SK-N-SH treated with all-trans-retinoic acid at 6 μM for 48 hours (cell line): ENCODE results near the gene ATP9A.

ENCODE experiments used
- ATAC-seq: fragments of 200-7000 bp; cut with Tn5 transposase; 3 replicates; pipeline ENCODE4 v1.9.1; 2020; ENCODE audit warnings: mild to moderate bottlenecking, moderate library complexity
- ARNTL ChIP-seq: fragments of 450-650 bp; formaldehyde crosslinking; IDR thresholded peaks from 2 replicates; pipeline ENCODE4 v1.5.0; 2020; ENCODE audit warnings: low read depth, mild to moderate bottlenecking, moderate library complexity, borderline replicate concordance
- BACH2 ChIP-seq: fragments of 250-450 bp; sonication (Bioruptor Pico); IDR thresholded peaks from 2 replicates; pipeline ENCODE4 v1.9.0; 2021; ENCODE audit warnings: mild to moderate bottlenecking, borderline replicate concordance
- CSDC2 ChIP-seq: fragments of 250-450 bp; sonication (Bioruptor Pico); IDR thresholded peaks from 2 replicates; pipeline ENCODE4 v1.5.0; 2020; ENCODE audit warnings: mild to moderate bottlenecking, moderate library complexity
- ESRRG ChIP-seq: fragments of 250-450 bp; sonication (Bioruptor Pico); IDR thresholded peaks from 2 replicates; pipeline ENCODE4 v1.6.1; 2021; ENCODE audit warnings: mild to moderate bottlenecking
- GLIS3 ChIP-seq: fragments of 250-450 bp; sonication (Bioruptor Pico); IDR thresholded peaks from 2 replicates; pipeline ENCODE4 v1.5.0; 2020; ENCODE audit warnings: mild to moderate bottlenecking, moderate library complexity
- ISL1 ChIP-seq: fragments of 250-450 bp; sonication (Bioruptor Pico); IDR thresholded peaks from 2 replicates; pipeline ENCODE4 v2.1.2; 2022; ENCODE audit warnings: mild to moderate bottlenecking, moderate library complexity
- PATZ1 ChIP-seq: fragments of 250-450 bp; sonication (Bioruptor Pico); IDR thresholded peaks from 2 replicates; pipeline ENCODE4 v1.8.0; 2020; ENCODE audit warnings: mild to moderate bottlenecking, moderate library complexity, borderline replicate concordance
- PPARA ChIP-seq: fragments of 250-450 bp; sonication (Bioruptor Pico); IDR thresholded peaks from 2 replicates; pipeline ENCODE4 v1.5.0; 2020; ENCODE audit warnings: mild to moderate bottlenecking, borderline replicate concordance
- RARB ChIP-seq: fragments of 250-450 bp; sonication (Bioruptor Pico); IDR thresholded peaks from 2 replicates; pipeline ENCODE4 v1.8.0; 2021; ENCODE audit warnings: mild to moderate bottlenecking, moderate library complexity
- SNAI2 ChIP-seq: fragments of 250-450 bp; sonication (Bioruptor Pico); IDR thresholded peaks from 2 replicates; pipeline ENCODE4 v1.5.0; 2020; ENCODE audit warnings: mild to moderate bottlenecking, moderate library complexity
- TCF4 ChIP-seq: fragments of 250-450 bp; sonication (Bioruptor Pico); IDR thresholded peaks from 2 replicates; pipeline ENCODE4 v1.8.0; 2021; ENCODE audit warnings: mild to moderate bottlenecking, moderate library complexity, borderline replicate concordance
- TOX ChIP-seq: fragments of 250-450 bp; sonication (Bioruptor Pico); IDR thresholded peaks from 2 replicates; pipeline ENCODE4 v1.8.0; 2021; ENCODE audit warnings: mild to moderate bottlenecking, moderate library complexity, borderline replicate concordance
- ZC3H10 ChIP-seq: fragments of 250-450 bp; sonication (Bioruptor Pico); IDR thresholded peaks from 2 replicates; pipeline ENCODE4 v1.5.1; 2021; ENCODE audit warnings: mild to moderate bottlenecking, moderate library complexity
- ZFP3 ChIP-seq: fragments of 250-450 bp; sonication (Bioruptor Pico); IDR thresholded peaks from 2 replicates; pipeline ENCODE4 v1.5.0; 2020; ENCODE audit warnings: mild to moderate bottlenecking, moderate library complexity
- ZFP30 ChIP-seq: fragments of 450-650 bp; formaldehyde crosslinking; IDR thresholded peaks from 2 replicates; pipeline ENCODE4 v1.5.0; 2022; ENCODE audit warnings: mild to moderate bottlenecking, moderate library complexity
- ZNF70 ChIP-seq: fragments of 450-650 bp; formaldehyde crosslinking; IDR thresholded peaks from 2 replicates; pipeline ENCODE4 v1.5.0; 2020; ENCODE audit warnings: mild to moderate bottlenecking, moderate library complexity
- TF ChIP-seq, protein P1 (sequence below): fragments of 250-450 bp; sonication (Bioruptor Pico); IDR thresholded peaks from 2 replicates; pipeline ENCODE4 v1.5.1; 2021; ENCODE audit warnings: mild to moderate bottlenecking, moderate library complexity
- TF ChIP-seq, protein P2 (sequence below): fragments of 250-450 bp; sonication (Bioruptor Pico); IDR thresholded peaks from 2 replicates; pipeline ENCODE4 v1.5.0; 2020; ENCODE audit warnings: mild to moderate bottlenecking, moderate library complexity
- TF ChIP-seq, protein P3 (sequence below): fragments of 250-450 bp; sonication (Bioruptor Pico); IDR thresholded peaks from 2 replicates; pipeline ENCODE4 v1.5.1; 2020; ENCODE audit warnings: low read depth, mild to moderate bottlenecking, moderate library complexity

ATP9A gene

DNA sequence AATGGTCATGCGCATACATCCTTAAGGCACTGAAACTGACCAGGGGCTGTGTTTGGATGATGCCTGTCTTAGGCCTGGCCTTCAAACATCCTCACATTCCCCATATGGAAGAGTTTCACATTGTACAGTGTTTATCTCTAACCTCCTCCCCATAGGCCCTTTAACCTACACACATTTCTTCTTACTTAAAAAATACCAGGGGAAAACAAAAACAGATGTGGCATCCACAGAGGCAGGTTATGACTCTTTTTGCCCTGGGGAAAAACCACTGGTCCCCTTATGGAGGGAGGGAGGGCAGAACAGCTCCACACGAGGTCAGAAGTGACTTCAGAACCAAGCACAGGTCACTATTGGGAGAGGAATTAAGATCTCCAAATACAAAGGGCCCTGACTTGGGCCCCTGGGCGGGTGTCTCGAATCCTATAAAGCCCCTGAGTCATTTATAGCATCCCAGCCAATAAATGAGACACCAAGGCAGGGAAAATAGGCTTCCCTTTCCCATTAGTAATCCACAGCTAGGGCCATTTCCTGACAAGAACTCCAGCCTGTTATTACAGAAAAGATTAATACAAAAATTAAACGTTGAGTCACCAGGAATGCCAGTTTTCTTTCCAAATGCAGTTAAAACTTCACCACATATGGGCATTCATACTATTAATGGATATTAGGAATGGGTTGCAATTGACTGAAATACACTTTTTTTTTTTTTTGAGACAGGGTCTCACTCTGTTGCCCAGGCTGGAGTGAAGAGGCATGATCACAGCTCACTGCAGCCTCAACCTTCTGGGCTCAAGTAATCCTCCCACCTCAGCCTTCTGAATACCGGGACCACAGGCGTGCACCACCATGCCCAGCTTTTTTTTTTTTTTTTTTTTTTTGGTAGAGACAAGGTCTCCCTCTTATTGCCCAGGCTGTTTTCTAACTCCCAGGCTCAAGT lies 107.2 kb downstream of the ATP9A start:
- peak; percentile 83 for ATAC-seq
- TF ChIP-seq PPARA (no peak), ESRRG (CRISPR knock-in tag) (no peak), PATZ1 (CRISPR knock-in tag) (0 out of 2 replicates have a peak, but pooled peaks have one; percentile 26), ISL1 (CRISPR knock-in tag) (peak; percentile 65), RARB (no peak), ZFP30 (CRISPR knock-in tag) (no peak), ZC3H10 (CRISPR knock-in tag) (peak; percentile 76), ARNTL (no peak), SNAI2 (CRISPR knock-in tag) (no peak), GLIS3 (CRISPR knock-in tag) (no peak), BACH2 (no peak), TOX (CRISPR knock-in tag) (peak; percentile 59; the same call in 1 of the 2 replicates), ZNF70 (peak; percentile 37; the same call in 1 of the 2 replicates), CSDC2 (CRISPR knock-in tag) (no peak), TCF4 (no peak), ZFP3 (CRISPR knock-in tag) (no peak)
- TF ChIP-seq, protein P1, sequence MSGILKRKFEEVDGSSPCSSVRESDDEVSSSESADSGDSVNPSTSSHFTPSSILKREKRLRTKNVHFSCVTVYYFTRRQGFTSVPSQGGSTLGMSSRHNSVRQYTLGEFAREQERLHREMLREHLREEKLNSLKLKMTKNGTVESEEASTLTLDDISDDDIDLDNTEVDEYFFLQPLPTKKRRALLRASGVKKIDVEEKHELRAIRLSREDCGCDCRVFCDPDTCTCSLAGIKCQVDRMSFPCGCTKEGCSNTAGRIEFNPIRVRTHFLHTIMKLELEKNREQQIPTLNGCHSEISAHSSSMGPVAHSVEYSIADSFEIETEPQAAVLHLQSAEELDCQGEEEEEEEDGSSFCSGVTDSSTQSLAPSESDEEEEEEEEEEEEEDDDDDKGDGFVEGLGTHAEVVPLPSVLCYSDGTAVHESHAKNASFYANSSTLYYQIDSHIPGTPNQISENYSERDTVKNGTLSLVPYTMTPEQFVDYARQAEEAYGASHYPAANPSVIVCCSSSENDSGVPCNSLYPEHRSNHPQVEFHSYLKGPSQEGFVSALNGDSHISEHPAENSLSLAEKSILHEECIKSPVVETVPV (CRISPR knock-in tag): no peak; the same call in 1 of the 2 replicates
- TF ChIP-seq, protein P2, sequence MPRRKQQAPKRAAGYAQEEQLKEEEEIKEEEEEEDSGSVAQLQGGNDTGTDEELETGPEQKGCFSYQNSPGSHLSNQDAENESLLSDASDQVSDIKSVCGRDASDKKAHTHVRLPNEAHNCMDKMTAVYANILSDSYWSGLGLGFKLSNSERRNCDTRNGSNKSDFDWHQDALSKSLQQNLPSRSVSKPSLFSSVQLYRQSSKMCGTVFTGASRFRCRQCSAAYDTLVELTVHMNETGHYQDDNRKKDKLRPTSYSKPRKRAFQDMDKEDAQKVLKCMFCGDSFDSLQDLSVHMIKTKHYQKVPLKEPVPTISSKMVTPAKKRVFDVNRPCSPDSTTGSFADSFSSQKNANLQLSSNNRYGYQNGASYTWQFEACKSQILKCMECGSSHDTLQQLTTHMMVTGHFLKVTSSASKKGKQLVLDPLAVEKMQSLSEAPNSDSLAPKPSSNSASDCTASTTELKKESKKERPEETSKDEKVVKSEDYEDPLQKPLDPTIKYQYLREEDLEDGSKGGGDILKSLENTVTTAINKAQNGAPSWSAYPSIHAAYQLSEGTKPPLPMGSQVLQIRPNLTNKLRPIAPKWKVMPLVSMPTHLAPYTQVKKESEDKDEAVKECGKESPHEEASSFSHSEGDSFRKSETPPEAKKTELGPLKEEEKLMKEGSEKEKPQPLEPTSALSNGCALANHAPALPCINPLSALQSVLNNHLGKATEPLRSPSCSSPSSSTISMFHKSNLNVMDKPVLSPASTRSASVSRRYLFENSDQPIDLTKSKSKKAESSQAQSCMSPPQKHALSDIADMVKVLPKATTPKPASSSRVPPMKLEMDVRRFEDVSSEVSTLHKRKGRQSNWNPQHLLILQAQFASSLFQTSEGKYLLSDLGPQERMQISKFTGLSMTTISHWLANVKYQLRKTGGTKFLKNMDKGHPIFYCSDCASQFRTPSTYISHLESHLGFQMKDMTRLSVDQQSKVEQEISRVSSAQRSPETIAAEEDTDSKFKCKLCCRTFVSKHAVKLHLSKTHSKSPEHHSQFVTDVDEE (CRISPR knock-in tag): no peak
- TF ChIP-seq, protein P3, sequence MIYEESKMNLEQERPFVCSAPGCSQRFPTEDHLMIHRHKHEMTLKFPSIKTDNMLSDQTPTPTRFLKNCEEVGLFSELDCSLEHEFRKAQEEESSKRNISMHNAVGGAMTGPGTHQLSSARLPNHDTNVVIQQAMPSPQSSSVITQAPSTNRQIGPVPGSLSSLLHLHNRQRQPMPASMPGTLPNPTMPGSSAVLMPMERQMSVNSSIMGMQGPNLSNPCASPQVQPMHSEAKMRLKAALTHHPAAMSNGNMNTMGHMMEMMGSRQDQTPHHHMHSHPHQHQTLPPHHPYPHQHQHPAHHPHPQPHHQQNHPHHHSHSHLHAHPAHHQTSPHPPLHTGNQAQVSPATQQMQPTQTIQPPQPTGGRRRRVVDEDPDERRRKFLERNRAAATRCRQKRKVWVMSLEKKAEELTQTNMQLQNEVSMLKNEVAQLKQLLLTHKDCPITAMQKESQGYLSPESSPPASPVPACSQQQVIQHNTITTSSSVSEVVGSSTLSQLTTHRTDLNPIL (CRISPR knock-in tag): no peak

- ATAC-seq: no peak
- no peak for TF ChIP-seq RARB
- no peak for TF ChIP-seq ZFP3 (CRISPR knock-in tag)
- TF ChIP-seq ARNTL: no peak
- TF ChIP-seq, protein P3 (CRISPR knock-in tag): no peak
- no peak for TF ChIP-seq GLIS3 (CRISPR knock-in tag)
- no peak for TF ChIP-seq TCF4
- no peak for TF ChIP-seq PATZ1 (CRISPR knock-in tag)
- TF ChIP-seq ZFP30 (CRISPR knock-in tag): no peak
- no peak for TF ChIP-seq ESRRG (CRISPR knock-in tag)
- TF ChIP-seq BACH2: no peak
- TF ChIP-seq, protein P1 (CRISPR knock-in tag): no peak
- no peak for TF ChIP-seq ZC3H10 (CRISPR knock-in tag)
- no peak for TF ChIP-seq PPARA
These were observed 108.6 kb downstream of the ATP9A start for GRCh38 chr20:51659491-51660050.
